ENCODE measurements around the gene SPAG16.

The SPAG16 gene

DNA sequence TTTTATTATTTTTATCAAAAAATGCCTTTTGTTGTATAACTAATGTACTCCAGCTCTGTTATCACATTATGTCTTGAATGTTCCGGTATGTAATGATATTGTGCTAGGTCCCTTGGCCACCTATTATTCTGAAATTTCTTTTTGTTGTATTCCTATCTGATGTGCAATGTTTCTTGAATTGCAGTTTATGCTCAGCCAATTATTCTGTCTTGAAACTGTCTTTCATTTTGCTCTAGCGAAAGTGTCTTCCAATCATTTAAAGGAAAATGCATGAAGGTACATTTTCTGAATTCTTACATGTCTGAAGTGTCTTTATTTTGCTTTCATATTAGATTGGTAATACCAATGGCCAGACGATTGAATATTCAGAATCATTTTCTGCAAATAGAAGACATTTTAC, 277.5 kb downstream of the SPAG16 start:
- Histone ChIP-seq H3K9me3 (ENCODE audit: control insufficient read depth, low read length) (peaks cover 10% of the 10 kb centered on the region), H2BK12ac (ENCODE audit: low read length in 2 of 2) (no peak overlapping the region), H3K4ac (ENCODE audit: low read depth in 1 of 2, low read length in 2 of 2) (no peak overlapping the region), H2AFZ (ENCODE audit: low read depth, low read length) (no peak overlapping the region), H3K27ac (ENCODE audit: low read length, poor library complexity, severe bottlenecking) (no peak overlapping the region), H3K36me3 (ENCODE audit: control insufficient read depth in 1 of 2, insufficient read depth in 2 of 2, low read depth in 1 of 2, low read length in 2 of 2) (no peaks in the 10 kb centered on the region), H3K23ac (ENCODE audit: low read length in 2 of 2) (no peak overlapping the region), H4K91ac (ENCODE audit: low read length) (no peak overlapping the region), H3K79me1 (replicated peaks; ENCODE audit: low read length, poor library complexity, severe bottlenecking) (no peaks in the 10 kb centered on the region), H3K27me3 (ENCODE audit: control insufficient read depth in 1 of 2, insufficient read depth in 1 of 2, low read length in 2 of 2) (no peaks in the 10 kb centered on the region), H3K9ac (ENCODE audit: low read length) (no peak overlapping the region), H3K4me1 (ENCODE audit: control insufficient read depth, insufficient read depth, low read depth, low read length) (no peaks in the 10 kb centered on the region), H2BK5ac (ENCODE audit: low read depth, low read length, poor library complexity, severe bottlenecking) (no peak overlapping the region), H3K18ac (ENCODE audit: low read depth in 1 of 2, low read length in 2 of 2) (no peak overlapping the region), H3K4me3 (ENCODE audit: insufficient read depth in 1 of 2, low read depth in 1 of 2, low read length in 2 of 2) (no peak overlapping the region), H2AK5ac (ENCODE audit: low read length, severe bottlenecking) (no peak overlapping the region), H2BK15ac (ENCODE audit: low read depth, poor library complexity, severe bottlenecking) (no peak overlapping the region), H3K14ac (ENCODE audit: low read length in 2 of 2) (no peak overlapping the region), H2BK120ac (ENCODE audit: low read depth, low read length) (no peak overlapping the region), H3K4me2 (ENCODE audit: low read length, poor library complexity, severe bottlenecking) (no peak overlapping the region), H4K8ac (ENCODE audit: low read length) (no peak overlapping the region)
- WGBS = 100% methylated on average over 1 of the region's 3 CpGs
- no peak for DNase-seq

DNA sequence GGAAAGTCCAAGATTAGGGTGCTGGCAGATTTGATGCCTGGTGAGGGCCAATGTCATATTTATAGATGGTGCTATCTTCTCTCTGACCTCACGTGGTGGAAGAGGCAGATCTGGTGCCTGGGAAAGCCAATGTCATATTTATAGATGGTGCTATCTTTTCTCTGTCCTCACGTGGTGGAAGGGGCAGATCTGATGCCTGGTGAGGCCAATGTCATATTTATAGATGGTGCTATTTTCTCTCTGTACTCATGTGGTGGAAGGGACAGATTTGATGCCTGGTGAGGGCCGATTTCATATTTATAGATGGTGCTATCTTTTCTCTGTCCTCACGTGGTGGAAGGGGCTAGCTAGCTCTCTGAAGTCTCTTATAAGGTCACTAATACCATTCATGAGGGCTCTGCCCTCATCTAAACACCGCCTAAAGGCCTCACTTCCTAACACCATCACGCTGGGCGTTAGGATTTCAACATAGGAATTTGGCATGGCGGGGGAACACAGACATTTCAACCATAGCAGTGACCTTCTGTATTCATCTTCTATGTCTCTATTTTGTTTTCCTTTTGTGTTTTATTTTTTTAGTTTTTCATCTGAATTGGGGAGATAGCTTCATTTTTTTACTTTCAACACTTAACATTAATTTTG, 278.4 kb downstream of the SPAG16 start:
- Histone ChIP-seq H3K4ac (ENCODE audit: low read depth in 1 of 2, low read length in 2 of 2) (no peak overlapping the region), H3K23ac (ENCODE audit: low read length in 2 of 2) (no peak overlapping the region), H2BK12ac (ENCODE audit: low read length in 2 of 2) (no peak overlapping the region), H2BK15ac (ENCODE audit: low read depth, poor library complexity, severe bottlenecking) (no peak overlapping the region), H3K4me2 (ENCODE audit: low read length, poor library complexity, severe bottlenecking) (no peak overlapping the region), H3K18ac (ENCODE audit: low read depth in 1 of 2, low read length in 2 of 2) (no peak overlapping the region), H3K36me3 (ENCODE audit: control insufficient read depth in 1 of 2, insufficient read depth in 2 of 2, low read depth in 1 of 2, low read length in 2 of 2) (no peaks in the 10 kb centered on the region), H2BK120ac (ENCODE audit: low read depth, low read length) (no peak overlapping the region), H4K91ac (ENCODE audit: low read length) (no peak overlapping the region), H3K27me3 (ENCODE audit: control insufficient read depth in 1 of 2, insufficient read depth in 1 of 2, low read length in 2 of 2) (no peaks in the 10 kb centered on the region), H3K4me1 (ENCODE audit: control insufficient read depth, insufficient read depth, low read depth, low read length) (no peaks in the 10 kb centered on the region), H3K27ac (ENCODE audit: low read length, poor library complexity, severe bottlenecking) (no peak overlapping the region), H3K9me3 (ENCODE audit: control insufficient read depth, low read length) (peaks cover 10% of the 10 kb centered on the region), H3K4me3 (ENCODE audit: insufficient read depth in 1 of 2, low read depth in 1 of 2, low read length in 2 of 2) (no peak overlapping the region), H2AFZ (ENCODE audit: low read depth, low read length) (no peak overlapping the region), H4K8ac (ENCODE audit: low read length) (no peak overlapping the region), H2BK5ac (ENCODE audit: low read depth, low read length, poor library complexity, severe bottlenecking) (no peak overlapping the region), H3K14ac (ENCODE audit: low read length in 2 of 2) (no peak overlapping the region), H3K79me1 (replicated peaks; ENCODE audit: low read length, poor library complexity, severe bottlenecking) (no peaks in the 10 kb centered on the region), H3K9ac (ENCODE audit: low read length) (no peak overlapping the region), H2AK5ac (ENCODE audit: low read length, severe bottlenecking) (no peak overlapping the region)
- WGBS = 74% methylated on average over 7 of the region's 8 CpGs
- no peak for DNase-seq

DNA sequence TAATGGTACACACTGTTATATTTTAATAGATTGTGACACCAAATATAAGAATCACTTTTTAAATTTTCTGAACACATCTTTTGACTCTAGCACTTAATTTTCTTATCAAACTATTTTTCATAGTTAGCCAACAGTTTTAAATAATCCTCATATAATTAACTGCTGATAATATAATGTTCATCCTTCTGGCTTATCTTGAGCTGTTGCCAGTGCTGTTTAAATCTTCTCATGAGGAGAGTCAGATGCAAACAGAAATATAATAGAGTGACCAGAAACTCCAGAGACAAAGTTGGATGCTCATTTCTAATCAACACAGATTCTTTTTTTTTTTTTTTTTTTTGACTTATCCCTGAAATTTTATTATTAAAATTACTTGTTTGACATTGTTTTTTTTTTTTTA, 282.6 kb downstream of the SPAG16 start:
- Histone ChIP-seq H2BK12ac (ENCODE audit: low read length in 2 of 2) (no peak overlapping the region), H2BK15ac (ENCODE audit: low read depth, poor library complexity, severe bottlenecking) (no peak overlapping the region), H3K79me1 (replicated peaks; ENCODE audit: low read length, poor library complexity, severe bottlenecking) (no peaks in the 10 kb centered on the region), H2AFZ (ENCODE audit: low read depth, low read length) (no peak overlapping the region), H3K27ac (ENCODE audit: low read length, poor library complexity, severe bottlenecking) (no peak overlapping the region), H4K8ac (ENCODE audit: low read length) (no peak overlapping the region), H3K4me2 (ENCODE audit: low read length, poor library complexity, severe bottlenecking) (no peak overlapping the region), H2BK5ac (ENCODE audit: low read depth, low read length, poor library complexity, severe bottlenecking) (no peak overlapping the region), H2AK5ac (ENCODE audit: low read length, severe bottlenecking) (no peak overlapping the region), H3K9me3 (ENCODE audit: control insufficient read depth, low read length) (peaks cover 10% of the 10 kb centered on the region), H3K18ac (ENCODE audit: low read depth in 1 of 2, low read length in 2 of 2) (no peak overlapping the region), H3K23ac (ENCODE audit: low read length in 2 of 2) (no peak overlapping the region), H2BK120ac (ENCODE audit: low read depth, low read length) (no peak overlapping the region), H3K36me3 (ENCODE audit: control insufficient read depth in 1 of 2, insufficient read depth in 2 of 2, low read depth in 1 of 2, low read length in 2 of 2) (no peaks in the 10 kb centered on the region), H4K91ac (ENCODE audit: low read length) (no peak overlapping the region), H3K4me1 (ENCODE audit: control insufficient read depth, insufficient read depth, low read depth, low read length) (no peaks in the 10 kb centered on the region), H3K14ac (ENCODE audit: low read length in 2 of 2) (no peak overlapping the region), H3K4ac (ENCODE audit: low read depth in 1 of 2, low read length in 2 of 2) (no peak overlapping the region), H3K4me3 (ENCODE audit: insufficient read depth in 1 of 2, low read depth in 1 of 2, low read length in 2 of 2) (no peak overlapping the region), H3K27me3 (ENCODE audit: control insufficient read depth in 1 of 2, insufficient read depth in 1 of 2, low read length in 2 of 2) (no peaks in the 10 kb centered on the region), H3K9ac (ENCODE audit: low read length) (no peak overlapping the region)
- DNase-seq = no peak

DNA sequence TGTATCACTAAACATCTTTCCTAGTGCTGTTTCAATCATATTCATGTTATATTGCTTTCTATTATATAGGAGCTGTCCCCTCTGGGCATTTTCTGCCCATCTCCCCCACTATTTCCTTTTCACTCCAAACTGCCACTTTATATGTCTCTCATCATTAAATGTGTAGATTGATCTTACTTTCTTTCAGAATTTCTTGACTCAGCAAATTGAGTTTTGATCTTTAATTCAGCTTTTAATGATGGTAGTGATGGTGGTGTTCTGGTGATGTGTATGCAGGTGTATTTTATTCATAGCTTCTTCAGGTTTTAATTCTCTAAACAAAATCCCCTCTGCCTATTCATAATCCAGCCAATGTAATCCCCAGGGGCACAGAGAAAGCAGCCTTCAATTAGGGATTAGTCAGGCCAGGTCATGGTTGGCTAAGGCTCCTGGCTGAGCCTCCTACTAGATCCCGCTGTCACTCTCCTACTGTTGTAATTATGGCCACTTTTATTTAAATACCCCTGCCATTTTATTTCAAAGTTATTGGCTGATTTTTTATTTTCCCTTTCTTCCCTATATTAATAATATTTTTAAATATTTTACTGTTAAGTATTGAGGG, 325.4 kb downstream of the SPAG16 start:
- Histone ChIP-seq H4K8ac (ENCODE audit: low read length) (no peak overlapping the region), H2BK12ac (ENCODE audit: low read length in 2 of 2) (no peak overlapping the region), H3K79me1 (replicated peaks; ENCODE audit: low read length, poor library complexity, severe bottlenecking) (no peaks in the 10 kb centered on the region), H2BK15ac (ENCODE audit: low read depth, poor library complexity, severe bottlenecking) (no peak overlapping the region), H3K4me1 (ENCODE audit: control insufficient read depth, insufficient read depth, low read depth, low read length) (no peaks in the 10 kb centered on the region), H3K27me3 (ENCODE audit: control insufficient read depth in 1 of 2, insufficient read depth in 1 of 2, low read length in 2 of 2) (no peaks in the 10 kb centered on the region), H3K9ac (ENCODE audit: low read length) (no peak overlapping the region), H3K4me2 (ENCODE audit: low read length, poor library complexity, severe bottlenecking) (no peak overlapping the region), H3K36me3 (ENCODE audit: control insufficient read depth in 1 of 2, insufficient read depth in 2 of 2, low read depth in 1 of 2, low read length in 2 of 2) (no peaks in the 10 kb centered on the region), H2BK120ac (ENCODE audit: low read depth, low read length) (no peak overlapping the region), H3K4ac (ENCODE audit: low read depth in 1 of 2, low read length in 2 of 2) (no peak overlapping the region), H2AK5ac (ENCODE audit: low read length, severe bottlenecking) (no peak overlapping the region), H4K91ac (ENCODE audit: low read length) (no peak overlapping the region), H3K18ac (ENCODE audit: low read depth in 1 of 2, low read length in 2 of 2) (no peak overlapping the region), H3K14ac (ENCODE audit: low read length in 2 of 2) (no peak overlapping the region), H3K9me3 (ENCODE audit: control insufficient read depth, low read length) (no peaks in the 10 kb centered on the region), H2AFZ (ENCODE audit: low read depth, low read length) (no peak overlapping the region), H3K23ac (ENCODE audit: low read length in 2 of 2) (no peak overlapping the region), H2BK5ac (ENCODE audit: low read depth, low read length, poor library complexity, severe bottlenecking) (no peak overlapping the region), H3K4me3 (ENCODE audit: insufficient read depth in 1 of 2, low read depth in 1 of 2, low read length in 2 of 2) (no peak overlapping the region), H3K27ac (ENCODE audit: low read length, poor library complexity, severe bottlenecking) (no peak overlapping the region)
- WGBS = no CpG with 5 or more reads among the region's 1 CpG
- DNase-seq = no peak

Data from mesenchymal stem cell (in vitro differentiated cells and primary cell).